ENCODE measurements around the gene SHF. TPM values are rescaled to one million over a fixed set of nuclear protein-coding genes. Genes with fewer than 3 reads are reported as not detected.
"Not testable (repeated sequence)": the region's sequence is repeated elsewhere in the genome, so short reads cannot be mapped to it uniquely, and the experiment has no call there.

SHF gene, protein sequence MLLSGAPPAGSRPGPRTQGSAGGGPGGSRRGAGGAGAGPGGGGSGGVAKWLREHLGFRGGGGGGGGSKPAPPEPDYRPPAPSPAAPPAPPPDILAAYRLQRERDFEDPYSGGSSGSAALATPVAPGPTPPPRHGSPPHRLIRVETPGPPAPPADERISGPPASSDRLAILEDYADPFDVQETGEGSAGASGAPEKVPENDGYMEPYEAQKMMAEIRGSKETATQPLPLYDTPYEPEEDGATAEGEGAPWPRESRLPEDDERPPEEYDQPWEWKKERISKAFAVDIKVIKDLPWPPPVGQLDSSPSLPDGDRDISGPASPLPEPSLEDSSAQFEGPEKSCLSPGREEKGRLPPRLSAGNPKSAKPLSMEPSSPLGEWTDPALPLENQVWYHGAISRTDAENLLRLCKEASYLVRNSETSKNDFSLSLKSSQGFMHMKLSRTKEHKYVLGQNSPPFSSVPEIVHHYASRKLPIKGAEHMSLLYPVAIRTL
- total RNA-seq = 10 to 100 TPM in 2 of 4 donors, 1 to 10 TPM in 2; 6.0 to 19.4 (median 13.0) TPM

DNA sequence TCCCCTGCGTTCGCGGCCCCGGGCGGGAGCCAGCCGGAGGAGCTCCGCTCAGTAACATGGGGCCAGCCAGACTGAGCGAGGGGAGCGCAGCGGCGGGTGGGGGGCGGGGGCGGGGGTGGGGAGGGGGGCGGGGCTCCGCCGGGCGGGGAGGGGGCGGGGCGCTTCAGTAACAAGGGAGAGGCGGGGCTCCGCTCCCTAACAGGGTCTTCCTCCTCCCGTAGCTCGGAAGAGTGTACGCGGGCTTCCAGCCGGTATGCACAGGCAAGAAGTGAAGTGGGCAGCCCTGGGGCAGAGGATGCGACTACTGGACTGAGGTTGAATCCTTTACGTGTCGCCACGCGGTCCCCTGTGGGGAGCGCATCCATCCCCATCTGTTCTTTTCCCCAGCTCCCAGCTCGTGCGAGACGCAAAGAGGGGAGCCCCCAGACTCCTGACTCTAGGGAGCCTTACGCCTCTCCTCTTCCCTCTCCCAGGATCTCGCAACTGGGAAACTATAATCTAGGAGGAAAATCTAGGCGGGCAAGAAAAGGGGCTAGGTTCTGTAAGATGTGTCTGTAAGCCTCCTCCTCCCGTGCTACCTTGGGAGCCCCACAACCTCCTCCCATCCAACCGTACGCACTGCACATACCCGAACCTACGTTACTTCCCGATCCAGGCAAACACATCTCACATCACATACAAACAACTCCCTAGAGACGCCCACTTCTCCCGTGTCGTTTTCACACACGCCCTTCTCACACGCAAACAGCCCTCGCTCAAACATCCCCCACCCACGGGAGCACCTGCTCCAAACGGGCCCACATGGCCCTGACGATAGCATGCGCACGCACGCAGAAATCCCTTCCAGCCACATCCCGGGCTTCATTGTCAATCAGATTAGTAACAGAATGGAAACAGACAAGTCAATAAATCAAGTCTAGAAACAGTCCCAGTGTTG, at the start of gene SHF:
SHF (minus strand) TSS at position 73 of the 937 bp plus-strand sequence; CDS start at position 58, 15 bp downstream.
- 1 to 2% methylated on average over 37 to 43 of the region's 57 CpGs for WGBS, 2 donors
- no peak for DNase-seq (ENCODE audit: low spot score in 2 of 2)
- peak within 1 kb of the TSS; percentile 37 for H3K4me3 ChIP-seq (ENCODE audit: low read depth, poor library complexity, severe bottlenecking)
- TF ChIP-seq, protein P1, sequence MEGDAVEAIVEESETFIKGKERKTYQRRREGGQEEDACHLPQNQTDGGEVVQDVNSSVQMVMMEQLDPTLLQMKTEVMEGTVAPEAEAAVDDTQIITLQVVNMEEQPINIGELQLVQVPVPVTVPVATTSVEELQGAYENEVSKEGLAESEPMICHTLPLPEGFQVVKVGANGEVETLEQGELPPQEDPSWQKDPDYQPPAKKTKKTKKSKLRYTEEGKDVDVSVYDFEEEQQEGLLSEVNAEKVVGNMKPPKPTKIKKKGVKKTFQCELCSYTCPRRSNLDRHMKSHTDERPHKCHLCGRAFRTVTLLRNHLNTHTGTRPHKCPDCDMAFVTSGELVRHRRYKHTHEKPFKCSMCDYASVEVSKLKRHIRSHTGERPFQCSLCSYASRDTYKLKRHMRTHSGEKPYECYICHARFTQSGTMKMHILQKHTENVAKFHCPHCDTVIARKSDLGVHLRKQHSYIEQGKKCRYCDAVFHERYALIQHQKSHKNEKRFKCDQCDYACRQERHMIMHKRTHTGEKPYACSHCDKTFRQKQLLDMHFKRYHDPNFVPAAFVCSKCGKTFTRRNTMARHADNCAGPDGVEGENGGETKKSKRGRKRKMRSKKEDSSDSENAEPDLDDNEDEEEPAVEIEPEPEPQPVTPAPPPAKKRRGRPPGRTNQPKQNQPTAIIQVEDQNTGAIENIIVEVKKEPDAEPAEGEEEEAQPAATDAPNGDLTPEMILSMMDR (IDR thresholded peaks at IDR 0.05) = no peak
- no peak for TF ChIP-seq POLR2A (IDR thresholded peaks at IDR 0.05)
- intact Hi-C loops (cut with DNase I; ENCODE audit: low total_unique reads) = no loop called here

DNA sequence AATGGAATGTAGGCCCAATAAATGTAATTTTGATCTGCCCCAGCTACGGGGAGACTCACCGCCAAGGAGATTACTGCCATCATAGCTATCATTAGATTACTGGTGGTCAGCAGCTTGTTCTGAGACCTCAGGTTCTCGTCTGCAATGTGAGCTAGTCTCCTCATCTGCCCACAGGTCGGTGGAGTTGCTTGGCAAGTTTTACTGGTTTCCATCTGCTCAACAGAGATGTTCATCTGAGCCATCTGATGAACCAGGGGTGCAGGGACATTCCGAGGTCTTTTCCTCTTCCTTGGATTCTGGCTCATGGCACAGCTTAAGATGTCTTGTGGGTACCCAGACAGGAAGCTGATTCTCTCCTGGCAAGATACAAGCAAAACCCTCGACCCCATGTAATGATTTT, 49.0 kb upstream of the SHF start:
- H3K4me3 ChIP-seq (ENCODE audit: low read depth, poor library complexity, severe bottlenecking); DNase-seq (ENCODE audit: low spot score in 2 of 2); intact Hi-C loops (cut with DNase I; ENCODE audit: low total_unique reads): not testable (repeated sequence)
- WGBS, 2 donors = 47 to 51% methylated on average over 6 of the region's 6 CpGs

DNA sequence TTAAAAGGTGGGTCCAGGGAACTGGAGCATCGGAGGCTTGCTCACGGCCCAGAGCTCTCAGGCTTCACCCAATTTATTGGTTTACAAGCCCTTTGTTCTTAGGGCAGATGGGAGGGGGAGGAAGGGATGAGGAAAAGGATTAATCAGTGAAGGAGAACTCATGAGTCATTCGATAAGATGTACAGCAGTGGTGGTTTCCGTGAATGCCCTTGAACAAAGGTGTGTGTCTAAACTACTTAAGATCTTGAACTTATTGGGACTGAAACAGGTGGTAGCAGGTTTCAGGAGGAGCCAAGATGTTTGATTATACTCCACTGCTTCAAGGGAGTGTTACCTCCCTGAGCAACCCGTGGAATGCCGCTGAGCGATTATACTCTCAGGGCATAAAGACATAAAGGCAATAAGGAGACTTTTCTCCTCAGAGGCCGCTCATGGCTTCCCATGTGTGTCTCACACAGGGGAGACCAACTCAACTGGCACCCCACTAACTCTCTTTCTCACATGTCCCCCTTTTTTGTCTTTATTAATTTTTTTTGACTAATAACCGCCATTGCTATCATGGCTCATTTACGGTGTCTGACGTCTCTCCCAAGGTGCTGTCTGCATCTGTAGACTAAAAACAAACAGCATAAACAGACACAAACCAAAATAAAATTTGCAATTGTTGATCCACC, 46.9 kb upstream of the SHF start:
- 68 to 86% methylated on average over 11 of the region's 11 CpGs for WGBS, 2 donors
- TF ChIP-seq, protein P1 (IDR thresholded peaks at IDR 0.05) = no peak
- TF ChIP-seq POLR2A (IDR thresholded peaks at IDR 0.05) = no peak
- no peak overlapping the region for H3K4me3 ChIP-seq (ENCODE audit: low read depth, poor library complexity, severe bottlenecking)
- no peak for DNase-seq (ENCODE audit: low spot score in 2 of 2)
- intact Hi-C loops (cut with DNase I; ENCODE audit: low total_unique reads) = no loop called here

DNA sequence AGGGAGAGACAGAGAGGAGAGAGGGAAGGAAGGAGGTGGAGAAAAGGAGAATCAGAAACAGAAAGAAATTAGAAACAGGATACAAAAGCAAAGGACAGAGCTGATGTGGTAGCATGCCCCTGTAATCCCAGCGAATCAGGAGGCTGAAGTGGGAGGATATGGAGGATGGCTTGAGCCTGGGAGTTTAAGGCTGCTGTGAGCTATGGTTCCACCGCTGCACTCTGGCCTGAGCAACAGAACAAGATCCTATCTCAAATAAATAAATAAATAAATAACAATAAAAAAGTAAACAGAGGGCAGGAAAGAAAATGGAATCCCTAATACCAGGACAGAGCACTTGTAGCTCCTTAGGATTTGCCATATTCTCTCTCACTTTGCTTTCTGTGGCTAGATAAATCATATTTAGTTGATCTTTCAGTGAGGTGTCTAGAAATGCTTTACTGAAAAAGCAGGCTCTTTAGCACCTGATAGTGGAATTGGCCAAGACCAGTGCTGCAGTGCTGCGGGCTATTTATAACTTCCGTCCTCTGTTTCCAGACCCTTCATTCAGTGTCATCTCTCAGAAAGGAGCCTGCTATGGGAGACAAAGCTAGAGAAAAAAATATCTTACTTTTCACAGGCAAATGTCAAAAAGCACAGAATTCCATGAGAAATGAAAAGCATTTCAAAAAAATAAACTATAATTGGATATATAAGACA, 44.2 kb upstream of the SHF start:
- DNase-seq (ENCODE audit: low spot score in 2 of 2) = no peak
- WGBS, 2 donors = 86 to 89% methylated on average over 4 of the region's 4 CpGs
- TF ChIP-seq, protein P1 (IDR thresholded peaks at IDR 0.05) = no peak
- no peak for TF ChIP-seq POLR2A (IDR thresholded peaks at IDR 0.05)
- H3K4me3 ChIP-seq (ENCODE audit: low read depth, poor library complexity, severe bottlenecking) = no peak overlapping the region
- intact Hi-C loops (cut with DNase I; ENCODE audit: low total_unique reads) = no loop called here

DNA sequence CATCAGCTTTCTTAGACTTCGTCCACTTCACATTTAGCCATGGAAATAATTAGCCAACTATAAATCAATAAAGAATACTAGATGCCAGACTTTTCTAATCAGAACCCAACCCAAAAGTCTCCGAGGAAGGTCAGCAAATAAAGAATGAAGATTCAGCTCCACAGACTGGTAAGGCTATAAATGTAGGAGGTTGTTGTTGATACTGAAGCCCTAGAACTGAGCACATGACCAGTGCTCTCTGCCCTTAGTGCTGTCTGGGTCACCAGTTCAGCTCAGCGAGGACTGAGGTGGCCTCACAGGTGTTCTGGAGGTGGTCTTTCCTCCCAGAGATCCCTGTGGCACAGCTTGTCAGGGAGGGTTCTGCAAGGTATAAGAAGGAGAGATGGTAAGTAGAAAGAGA, 43.4 kb upstream of the SHF start:
- no peak for DNase-seq (ENCODE audit: low spot score in 2 of 2)
- intact Hi-C loops (cut with DNase I; ENCODE audit: low total_unique reads) = no loop called here
- no peak overlapping the region for H3K4me3 ChIP-seq (ENCODE audit: low read depth, poor library complexity, severe bottlenecking)
- no peak for TF ChIP-seq POLR2A (IDR thresholded peaks at IDR 0.05)
- TF ChIP-seq, protein P1 (IDR thresholded peaks at IDR 0.05) = no peak
- WGBS, 2 donors = 71 to 77% methylated on average over 3 of the region's 3 CpGs
